IPS-NIHi7 (cell line): Measurements from ENCODE around the gene CMAS.
"Not testable (repeated sequence)": the region's sequence is repeated elsewhere in the genome, so short reads cannot be mapped to it uniquely, and the experiment has no call there.

Experiments
- DNase-seq: peaks from one replicate; pipeline ENCODE4 v3.0.0; 2012; ENCODE audit warnings: mixed read lengths; ENCODE audit errors: extremely low spot score

The CMAS gene

GRCh38 chr12:22046090-22046967 is at the start of gene CMAS:
CMAS (plus strand) TSS chr12:22046218; CDS start chr12:22046304, 86 bp downstream.
- DNase-seq: peak; percentile 88

DNA sequence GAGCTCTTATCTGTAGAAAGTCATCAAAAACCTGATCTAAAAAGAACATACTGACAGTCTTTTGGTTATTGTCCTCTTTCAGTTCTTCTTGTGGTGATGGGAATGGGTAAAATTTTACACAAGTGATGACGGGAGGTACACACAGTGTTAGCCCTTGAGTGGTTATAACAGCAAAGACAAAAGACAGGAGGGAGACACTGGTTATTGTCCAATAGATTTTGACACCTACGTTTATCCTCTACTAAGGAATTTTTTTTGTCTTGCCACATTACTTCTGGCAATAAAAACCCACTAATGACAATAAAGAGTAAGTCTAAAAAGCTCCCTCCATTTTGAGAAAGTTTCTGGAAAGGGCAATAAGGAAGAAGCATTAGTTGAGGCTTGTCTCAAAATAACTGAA is 47.7 kb upstream of the CMAS start:
- no peak for DNase-seq

DNA sequence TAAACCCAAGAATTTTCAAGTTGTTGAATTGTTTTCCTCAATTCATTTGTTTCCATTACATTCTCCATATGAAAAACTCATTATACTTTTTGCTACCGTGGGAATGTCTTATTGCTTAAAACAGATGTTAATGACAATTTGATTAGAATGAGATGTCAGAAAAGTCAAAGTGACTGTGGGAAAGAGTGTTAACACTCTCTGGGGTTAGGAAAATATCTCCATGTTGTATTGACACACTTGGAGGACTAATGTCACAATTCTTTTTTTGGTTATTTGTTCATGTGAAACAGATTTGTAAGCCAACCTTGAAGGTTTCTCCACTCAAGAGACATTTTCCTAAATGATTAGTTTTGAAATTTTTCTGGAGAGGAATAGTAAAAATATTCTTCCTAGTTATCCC is 47.2 kb upstream of the CMAS start:
- no peak for DNase-seq

DNA sequence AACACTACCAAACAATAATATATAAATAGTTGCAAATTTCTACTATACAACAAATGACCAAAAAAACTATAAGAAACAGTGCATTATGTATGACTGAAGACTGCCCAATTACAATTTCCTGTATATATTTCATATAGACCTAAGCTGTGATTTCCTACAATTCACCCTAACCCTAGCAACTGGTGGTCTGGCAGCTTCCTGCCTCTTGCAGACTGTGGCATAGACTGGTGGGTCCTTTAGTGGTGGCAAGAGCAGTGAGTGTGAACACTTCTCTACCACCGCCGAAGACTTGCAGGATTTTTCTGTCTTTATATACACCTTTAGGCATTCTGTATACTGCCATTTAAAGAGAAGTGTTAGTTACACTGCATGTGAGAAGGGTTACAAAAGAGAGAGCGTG is 43.6 kb upstream of the CMAS start:
- no peak for DNase-seq

- not testable (repeated sequence) for DNase-seq
Measured at GRCh38 chr12:22007794-22008193, 38.2 kb upstream of the CMAS start.

DNA sequence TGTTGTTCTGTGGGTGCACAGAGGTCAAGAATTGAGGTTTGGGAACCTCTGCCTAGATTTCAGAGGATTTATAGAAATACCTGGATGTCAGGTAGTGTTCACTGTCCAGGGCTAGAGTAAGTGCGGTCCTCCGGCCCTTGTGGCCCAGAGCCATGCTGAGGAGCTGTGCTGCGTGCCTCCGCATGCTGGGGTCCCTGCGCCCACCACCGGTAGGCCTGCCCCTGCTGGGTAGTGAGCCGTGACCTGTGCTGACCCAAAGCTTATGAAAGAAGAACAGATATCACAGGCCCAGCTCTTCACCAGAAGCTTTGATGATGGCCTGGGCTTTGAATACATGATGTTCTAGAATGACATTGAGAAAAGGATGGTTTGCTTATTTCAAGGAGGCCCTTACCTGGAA is 37.8 kb upstream of the CMAS start:
- no peak for DNase-seq

DNA sequence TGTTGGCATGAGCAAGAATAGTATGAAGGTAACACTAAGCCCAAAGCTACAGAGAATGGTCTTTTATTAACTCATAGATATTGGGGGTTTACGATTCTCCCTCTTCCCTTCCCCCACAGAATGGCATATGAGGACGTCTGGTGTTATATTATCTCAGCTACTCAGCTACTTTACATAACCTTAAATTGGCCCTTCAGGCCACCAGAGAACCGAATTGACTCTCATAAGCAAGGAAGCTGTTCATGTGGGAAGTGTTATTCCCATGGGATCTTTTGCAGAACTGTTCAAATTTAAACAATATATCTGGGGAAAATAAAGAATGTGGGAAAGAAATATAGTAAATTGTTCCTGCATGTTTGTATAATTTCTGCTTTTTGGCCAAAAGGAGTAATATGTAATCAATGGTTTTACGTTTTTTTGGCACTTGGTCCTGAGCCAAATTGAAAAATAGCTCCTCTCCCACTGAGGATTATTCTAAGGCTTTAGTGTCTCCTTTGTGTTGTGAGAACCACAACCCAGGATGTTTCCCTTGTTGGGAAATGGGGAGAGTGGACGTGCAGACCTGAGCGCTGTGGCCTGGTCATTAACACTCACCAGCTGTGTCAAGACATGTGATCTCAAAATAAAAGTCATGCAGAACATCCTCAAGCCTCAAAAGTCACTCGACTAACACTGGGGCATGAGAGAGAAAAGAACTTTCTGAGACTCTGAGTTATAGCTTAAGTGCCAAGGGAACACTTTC is 31.8 kb upstream of the CMAS start:
- DNase-seq: no peak

DNA sequence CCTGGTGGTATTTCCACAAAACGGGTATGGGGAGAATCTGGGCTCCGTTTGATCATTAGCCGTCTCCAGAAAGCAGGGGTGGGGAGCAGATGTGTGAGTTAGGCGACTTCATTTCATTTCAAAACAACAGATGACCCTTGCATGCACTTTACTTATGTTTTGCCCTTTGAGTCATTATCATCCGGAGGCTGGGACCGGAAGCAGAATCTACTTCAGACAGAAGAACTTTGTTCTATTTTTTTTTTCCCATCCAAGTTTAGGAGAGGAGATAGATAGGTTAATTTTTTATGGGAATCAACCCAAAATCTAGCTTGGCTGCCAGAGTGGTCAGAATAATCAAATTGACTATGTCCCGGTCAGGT is 31.3 kb upstream of the CMAS start:
- no peak for DNase-seq

GRCh38 chr12:22016982-22017381 is 29.0 kb upstream of the CMAS start:
- no peak for DNase-seq

DNA sequence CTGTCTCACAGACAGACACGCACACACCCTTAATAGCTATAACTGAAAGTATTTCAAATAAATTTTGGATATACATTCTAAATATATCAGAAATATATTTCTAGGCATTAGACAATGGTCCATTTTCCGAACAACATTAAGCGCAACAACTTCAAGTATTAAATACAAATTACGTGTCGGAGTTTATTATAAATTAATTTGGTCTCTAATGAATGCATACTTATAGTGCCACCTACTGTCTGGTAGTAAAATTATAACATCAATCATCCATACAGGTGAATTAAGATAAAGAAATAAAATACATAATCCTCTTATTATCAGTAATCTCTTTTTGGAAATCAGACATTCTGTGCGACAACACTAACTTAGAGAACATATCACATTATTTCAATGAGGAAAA is 27.2 kb upstream of the CMAS start:
- no peak for DNase-seq

- DNase-seq: not testable (repeated sequence)
Measured at GRCh38 chr12:22023489-22023888, 22.5 kb upstream of the CMAS start.

DNA sequence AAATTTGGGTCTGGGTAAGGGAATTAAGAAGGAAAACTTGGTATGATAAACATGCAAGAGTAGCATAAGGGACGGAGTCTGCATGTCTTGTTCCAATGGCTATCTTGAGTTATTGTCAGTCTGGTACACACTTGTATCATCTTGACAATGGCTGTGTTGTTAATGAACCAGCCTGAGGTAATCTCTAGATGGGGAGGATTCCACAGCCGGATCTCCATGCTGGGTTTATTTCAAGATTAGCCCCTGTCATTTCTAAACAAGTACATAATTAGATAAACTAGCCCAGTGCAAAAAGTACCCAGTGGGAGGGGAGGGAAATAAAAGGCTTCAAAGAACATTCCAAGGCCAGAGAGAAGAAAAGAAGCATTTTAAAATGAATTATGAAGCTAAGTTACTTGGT is 16.5 kb upstream of the CMAS start:
- DNase-seq: no peak

GRCh38 chr12:22029991-22030390 is 16.0 kb upstream of the CMAS start:
- DNase-seq: no peak

DNA sequence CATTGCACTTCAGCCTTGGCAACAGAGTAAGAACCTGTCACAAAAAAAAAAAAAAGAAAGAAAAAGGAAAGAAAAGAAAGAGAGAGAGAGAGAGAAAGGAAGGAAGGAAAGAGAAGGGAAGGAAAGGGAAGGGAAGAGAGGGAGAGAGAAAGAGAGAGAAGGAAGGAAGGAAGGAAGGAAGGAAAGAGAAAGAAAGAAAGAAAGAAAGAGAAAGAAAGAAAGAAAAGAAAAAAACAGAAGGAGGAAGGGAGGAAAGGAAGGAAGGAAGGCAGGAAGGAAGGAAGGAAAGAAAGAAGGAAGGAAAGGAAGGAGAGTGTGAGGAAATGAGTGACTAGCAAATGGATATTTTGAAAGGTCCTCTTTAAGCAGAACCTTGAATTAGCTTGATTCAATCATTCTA is 13.3 kb upstream of the CMAS start:
- no peak for DNase-seq

DNA sequence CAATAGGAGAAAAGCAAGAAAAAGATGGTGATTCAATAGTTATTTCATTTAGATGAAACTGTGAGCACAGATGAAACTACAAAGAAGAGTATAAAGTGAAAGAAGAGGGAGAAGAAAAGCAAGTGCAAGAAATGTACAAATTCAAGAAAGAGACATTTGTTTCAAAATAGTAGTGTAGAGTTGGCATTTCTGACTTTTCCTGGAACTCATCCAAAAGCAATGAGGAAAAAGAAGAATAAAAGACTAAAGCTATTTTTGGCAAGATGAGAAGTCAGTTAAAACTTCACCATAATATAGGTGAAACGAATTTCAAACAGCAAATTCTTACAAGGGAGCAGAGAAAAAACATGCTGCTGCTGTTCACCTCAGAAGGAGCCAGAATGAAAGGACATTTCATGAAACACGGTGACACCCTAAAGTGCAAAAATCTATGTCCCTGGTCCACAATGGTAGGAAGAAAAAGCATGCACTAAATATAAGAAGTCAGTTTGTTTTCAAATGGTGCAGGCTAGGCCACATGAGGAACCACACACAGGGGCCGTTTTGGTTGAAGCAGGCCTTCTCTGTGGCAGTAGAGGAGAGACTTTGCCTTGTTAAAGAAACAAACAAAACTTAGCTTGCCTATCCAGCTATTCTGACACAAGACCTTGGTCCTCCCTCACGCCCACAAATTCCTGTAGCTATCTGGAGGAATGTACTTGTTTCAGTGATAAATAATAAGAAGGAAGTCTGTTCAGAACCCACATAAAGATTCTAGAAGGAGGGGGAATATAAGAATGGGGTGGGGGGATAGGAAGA is 11.1 kb upstream of the CMAS start:
- no peak for DNase-seq

DNA sequence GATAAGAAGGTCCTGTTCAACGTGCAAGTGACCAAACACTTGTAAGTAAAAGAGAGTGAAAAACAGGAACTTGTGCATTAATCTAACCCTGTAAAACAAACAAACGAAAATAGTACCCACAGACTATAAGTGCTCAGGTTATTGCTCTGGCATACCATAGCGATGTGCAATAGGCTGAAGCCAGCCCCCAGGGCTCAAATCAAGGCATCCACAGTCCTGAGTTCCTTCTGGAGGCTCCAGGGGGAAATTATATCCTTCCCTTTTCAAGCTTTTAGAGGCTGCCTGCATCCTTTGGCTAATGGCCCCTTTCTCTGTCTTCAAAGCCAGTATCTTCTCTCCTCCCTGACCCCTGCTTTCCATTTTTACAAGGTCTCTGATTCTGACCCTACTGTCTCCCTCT is 8.1 kb upstream of the CMAS start:
- no peak for DNase-seq

DNA sequence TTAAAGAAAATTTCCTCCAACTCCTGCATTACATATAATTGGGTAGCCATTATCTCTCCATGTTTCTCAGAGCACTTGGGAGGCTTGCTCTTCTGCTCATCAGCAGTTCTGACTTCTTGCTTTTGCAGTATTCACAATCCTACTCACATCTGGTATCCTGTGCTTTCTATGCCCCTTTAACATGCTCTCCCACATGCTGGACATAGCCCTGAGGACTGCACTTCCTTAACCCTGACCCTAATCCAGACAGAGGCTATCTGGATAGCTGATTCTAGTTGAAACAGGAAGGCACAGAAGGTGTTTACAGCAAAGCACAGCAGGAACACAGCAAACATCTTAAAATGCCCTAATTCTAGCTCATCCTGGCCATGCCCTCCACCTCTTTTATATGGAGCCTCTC is 7.3 kb upstream of the CMAS start:
- no peak for DNase-seq

GRCh38 chr12:22039361-22039760 is 6.7 kb upstream of the CMAS start:
- no peak for DNase-seq

- no peak for DNase-seq
Measured at GRCh38 chr12:22042976-22043669, 2.9 kb upstream of the CMAS start.

GRCh38 chr12:22043943-22044342 is 2.1 kb upstream of the CMAS start:
- DNase-seq: no peak

GRCh38 chr12:22044391-22044790 is 1.6 kb upstream of the CMAS start:
- no peak for DNase-seq

DNA sequence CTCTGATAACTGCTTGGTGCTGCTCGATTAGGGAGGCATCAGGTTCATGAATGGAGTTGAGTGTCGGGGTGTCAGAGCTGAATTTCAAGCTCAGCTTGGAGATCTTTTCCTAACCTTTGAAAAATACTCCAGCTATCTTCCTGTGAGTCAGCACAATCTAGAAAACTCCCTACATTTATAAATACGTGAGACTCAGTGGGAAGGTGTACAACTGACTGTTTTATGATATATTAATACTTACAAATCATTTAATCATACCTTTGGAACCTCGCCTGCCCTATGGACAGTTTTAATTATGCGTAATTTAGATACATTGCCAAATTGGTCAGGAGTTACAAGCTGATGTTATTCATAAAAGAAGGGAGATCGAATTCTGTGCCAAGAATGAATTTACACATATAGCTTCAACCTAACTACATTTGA is 961 bp downstream of the CMAS start:
- no peak for DNase-seq
